Fibroblast of lung (primary cell): ENCODE results near the gene MARVELD2.
"Not testable (repeated sequence)": the region's sequence is repeated elsewhere in the genome, so short reads cannot be mapped to it uniquely, and the experiment has no call there.

ENCODE experiments used
- CTCF ChIP-seq, 2 donors: IDR thresholded peaks in 1 of 2; conservative IDR thresholded peaks in 1 of 2; 1 replicate in 1 of 2; 2 replicates in 1 of 2; pipeline ENCODE4 v1.5.1; 2011 to 2012; ENCODE audit warnings: low read length in 2 of 2, control low read depth in 1 of 2, inconsistent platforms in 1 of 2, low read depth in 1 of 2, mild to moderate bottlenecking in 1 of 2
- EZH2 ChIP-seq: IDR thresholded peaks from 2 replicates; pipeline ENCODE4 v1.5.1; 2012; ENCODE audit warnings: low read length, control low read depth, mild to moderate bottlenecking; ENCODE audit errors: missing control alignments

GRCh38 chr5:69478296-69478695 is 63.4 kb downstream of the MARVELD2 start:
- TF ChIP-seq CTCF (conservative IDR thresholded peaks at IDR 0.05 in 1 of 2, IDR thresholded peaks at IDR 0.05 in 1 of 2; ENCODE audit: low read depth in 1 of 2, low read length in 2 of 2); EZH2: not testable (repeated sequence)
